Stimulated activated CD8-positive, alpha-beta memory T cell treated with anti-CD3 and anti-CD28 coated beads, Interleukin-7, amount 100 ng/mL, for 1 hour (primary cell): Measurements from ENCODE around the gene SLC39A11.

ENCODE experiments used
- DNase-seq, 2 donors: peaks; one replicate each; pipeline ENCODE4 v3.0.0-alpha.2; 2020; ENCODE audit warnings: low read depth in 2 of 2

The SLC39A11 gene

DNA sequence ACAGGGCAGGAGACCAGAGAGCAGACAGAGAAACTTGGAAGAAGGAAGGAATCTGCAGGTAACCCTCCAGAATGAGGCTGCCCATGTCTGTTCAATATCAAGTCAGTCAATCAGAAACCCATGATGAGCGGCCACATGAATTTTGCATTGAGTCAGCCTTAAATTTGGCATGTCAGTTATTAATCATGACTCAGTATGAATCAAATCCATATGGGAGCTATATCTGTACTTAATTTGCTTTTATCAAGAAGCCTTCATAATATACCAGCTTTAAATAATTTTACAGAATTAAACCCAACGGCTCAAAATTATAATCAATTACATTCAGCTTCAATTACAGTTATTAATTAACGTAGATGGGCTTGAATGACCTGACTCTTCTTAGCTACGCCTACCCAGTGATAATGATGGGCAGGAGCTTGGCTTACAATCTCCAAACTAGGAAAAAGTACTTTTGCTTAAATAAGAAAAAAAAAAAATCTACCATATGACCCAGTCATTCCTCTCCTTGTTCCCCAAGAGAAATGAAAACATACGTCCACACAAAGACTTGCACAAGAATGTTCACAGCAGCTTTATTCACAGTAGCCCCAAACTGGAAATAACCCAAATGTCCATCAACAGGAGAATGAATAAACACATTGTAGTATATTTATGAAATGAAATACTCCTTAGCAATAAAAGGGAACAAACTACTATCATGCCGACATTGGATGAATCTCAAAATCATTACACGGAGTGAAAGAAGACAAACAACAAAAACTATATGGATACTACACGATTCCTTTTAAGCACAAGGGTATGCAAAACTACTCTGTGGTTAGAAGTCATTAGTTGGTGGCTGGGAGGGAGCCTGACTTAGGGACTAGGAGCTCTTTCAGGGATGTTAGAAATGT is 48.6 kb downstream of the SLC39A11 start:
- no peak for DNase-seq

DNA sequence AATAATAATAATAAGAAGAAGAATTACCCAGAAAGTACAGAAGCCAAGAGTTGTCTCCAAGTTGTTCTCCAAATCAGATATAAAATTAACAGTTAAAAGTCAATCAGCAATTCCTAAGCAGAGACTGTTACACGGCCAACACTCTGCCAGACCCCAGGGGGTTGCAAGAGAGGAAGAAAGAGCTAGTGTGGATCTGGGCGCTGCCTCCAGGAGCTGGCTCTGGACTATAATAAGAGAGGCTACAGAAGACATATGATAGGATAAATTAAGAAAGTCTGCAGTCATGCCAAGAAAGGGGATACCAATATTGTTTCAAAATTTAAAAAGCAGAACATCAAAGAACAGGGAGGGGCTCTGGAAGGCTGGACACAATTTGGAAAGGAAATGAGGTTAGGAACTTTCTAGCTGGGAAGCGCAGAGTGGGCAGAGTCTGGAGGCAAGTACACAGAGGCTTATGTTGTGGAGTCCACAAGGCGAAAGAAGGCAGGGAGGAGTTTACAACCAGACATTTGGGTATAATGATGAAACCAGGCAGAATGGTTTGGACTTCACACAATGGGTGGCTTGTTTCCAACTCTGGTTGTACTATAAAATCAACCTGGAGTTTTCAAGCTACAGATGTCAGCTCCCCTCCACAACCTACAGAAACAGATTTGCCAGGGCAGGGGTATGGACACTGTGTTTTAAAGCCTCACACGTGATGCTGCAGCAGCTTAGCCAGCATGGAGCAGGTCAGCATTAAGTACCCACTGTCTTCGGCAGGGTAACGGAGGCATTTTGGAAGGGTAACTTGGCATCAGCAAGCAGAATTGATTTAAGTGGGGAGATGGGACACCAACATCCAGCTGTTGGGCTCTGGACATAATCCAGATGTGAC is 49.4 kb downstream of the SLC39A11 start:
- no peak for DNase-seq

DNA sequence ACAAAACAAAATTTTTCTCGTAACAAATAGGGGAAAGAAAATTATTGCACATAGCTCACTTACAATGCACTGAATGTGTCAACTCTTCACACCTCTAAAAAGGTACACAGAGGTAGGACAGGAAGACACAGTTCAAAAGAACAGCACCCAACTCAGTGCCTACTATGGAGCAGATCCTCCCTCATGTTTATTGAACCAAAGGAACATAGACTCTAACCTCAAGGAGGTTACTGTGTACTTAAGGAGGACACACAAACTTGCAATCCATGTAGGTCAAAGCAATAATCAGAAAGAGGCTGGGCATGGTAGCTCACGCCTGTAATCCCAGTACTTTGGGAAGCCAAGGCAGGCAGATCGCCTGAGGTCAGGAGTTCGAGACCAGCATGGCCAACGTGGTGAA is 50.3 kb downstream of the SLC39A11 start:
- no peak for DNase-seq

DNA sequence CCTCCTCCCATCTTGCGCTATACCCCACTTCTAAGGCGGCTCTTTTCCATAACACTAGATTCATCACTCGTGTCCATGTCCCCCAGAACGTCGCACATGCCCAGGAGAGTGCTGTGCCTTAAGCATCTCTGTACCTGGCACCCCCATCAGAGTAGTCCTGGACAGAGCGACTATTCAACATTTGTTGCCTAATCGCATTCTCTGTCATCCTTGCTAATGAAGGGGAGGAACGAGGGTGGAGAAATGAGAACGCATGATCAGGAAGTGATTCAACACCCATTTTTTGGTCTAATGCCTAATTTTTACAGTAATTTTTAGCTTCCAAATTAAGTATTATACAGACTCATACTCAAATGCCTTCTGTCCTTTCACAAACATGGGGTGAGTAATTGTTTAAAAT is 53.2 kb downstream of the SLC39A11 start:
- DNase-seq: no peak

DNA sequence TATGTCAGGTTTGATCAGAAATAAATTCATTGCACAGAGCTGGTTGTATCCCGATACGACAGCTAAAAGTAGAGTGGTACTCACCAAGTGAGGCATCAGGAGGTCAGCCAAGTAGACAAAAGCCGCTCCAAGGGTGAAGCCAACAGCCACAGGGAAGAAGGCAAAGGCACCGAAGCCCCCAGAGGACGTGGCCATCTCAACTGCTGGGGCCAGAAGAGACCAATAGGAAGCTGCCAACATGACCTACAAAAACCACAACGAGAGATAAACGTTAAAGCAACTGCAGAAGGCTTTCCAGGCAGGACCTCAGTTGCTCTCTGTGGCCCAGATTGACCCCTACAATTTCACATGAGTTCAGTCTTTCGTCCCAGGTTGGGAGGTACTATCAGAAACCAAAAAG is 61.0 kb downstream of the SLC39A11 start:
- DNase-seq: no peak

DNA sequence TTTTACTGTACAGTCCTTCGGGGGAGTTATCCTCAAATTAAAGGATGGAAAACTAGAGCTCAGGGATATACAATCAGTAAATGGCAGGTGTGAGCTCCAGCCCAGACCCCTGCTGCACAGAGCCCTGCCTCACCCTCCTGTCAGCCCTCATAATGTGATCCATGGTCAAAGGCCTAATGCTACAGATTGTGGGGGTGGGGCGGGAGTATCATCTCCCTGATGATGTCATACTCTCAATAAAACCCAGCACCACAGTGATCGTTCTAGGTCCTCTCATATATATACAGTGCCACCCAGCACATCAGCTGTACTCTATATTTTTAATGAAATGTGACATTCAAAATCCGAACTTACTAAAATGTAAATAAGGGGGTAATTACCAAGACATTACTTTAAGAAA is 61.5 kb downstream of the SLC39A11 start:
- DNase-seq: no peak

DNA sequence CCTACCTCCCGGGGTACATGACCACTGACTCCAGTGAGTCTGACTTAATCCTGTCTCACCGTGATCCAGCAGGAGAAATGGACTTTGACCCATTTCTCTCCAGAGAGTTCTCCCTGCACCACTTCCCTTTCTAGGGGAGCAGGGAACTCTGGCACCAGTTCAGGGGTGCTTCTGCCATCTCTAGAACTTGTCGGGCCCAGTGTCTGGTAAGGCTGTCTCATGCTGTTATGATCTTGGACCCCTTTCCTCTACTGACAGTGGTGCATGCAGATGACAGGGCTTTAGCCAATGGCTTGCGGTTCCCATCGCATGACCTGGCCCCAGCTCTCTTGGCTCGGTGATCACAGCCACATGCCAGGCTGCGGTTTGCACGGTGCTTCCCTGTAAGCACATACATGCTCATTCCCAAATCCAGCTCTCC is 62.0 kb downstream of the SLC39A11 start:
- no peak for DNase-seq

DNA sequence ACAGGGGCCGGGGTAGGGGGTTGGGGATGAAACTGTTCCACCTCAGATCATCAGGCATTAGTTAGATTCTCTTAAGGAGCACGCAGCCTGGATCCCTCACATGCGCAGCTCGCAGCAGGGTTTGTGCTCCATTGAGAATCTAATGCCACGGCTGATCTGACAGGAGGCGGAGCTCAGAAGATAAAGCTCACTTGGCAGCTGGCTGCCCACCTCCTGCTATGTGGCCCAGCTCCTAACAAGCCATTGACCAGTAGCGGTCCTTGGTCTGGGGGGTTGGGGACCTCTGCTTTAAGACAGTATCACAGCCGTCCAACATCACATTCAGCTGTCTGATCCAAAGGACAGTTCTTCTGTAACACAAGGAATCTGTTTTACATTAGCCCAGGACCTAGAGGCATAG is 62.5 kb downstream of the SLC39A11 start:
- DNase-seq: no peak

DNA sequence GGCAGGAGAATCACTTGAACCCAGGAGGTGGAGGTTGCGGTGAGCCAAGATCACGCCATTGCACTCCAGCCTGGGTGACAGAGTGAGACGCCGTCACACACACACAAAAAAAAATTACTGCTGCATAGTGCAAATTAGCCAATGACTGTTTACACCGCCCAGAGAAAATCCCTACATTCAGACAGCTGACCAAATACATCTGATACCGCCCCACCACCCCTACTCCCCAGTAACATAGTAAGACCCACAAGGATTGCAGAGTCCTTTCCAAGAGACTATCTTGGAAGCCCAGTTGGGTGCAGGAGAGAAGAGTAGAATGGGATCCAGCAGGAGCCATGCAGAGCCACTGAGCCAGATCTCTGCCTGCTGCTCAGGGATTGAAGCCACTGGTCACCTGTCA is 63.5 kb downstream of the SLC39A11 start:
- DNase-seq: no peak

DNA sequence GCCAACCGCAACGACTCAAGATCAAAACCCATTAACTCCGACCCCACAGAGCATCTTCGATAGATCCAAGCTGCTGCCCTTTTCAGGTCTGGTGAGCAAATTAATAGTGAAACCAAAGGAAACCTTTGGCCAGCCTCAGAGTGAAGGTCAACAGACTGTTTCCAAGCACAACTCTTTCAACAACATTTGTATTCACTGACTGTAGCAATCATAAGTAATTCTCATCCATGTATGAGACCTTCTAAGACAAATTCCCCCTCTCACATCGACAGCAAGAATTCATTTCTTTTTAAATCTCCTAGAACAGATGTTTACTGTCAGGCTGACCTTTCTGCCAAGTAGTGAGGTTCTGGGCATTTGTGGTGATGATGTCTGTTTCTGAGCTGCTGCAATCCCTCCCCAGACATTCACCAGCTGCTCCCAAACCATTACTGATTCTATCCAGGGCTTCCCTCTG is 64.2 kb downstream of the SLC39A11 start:
- no peak for DNase-seq

DNA sequence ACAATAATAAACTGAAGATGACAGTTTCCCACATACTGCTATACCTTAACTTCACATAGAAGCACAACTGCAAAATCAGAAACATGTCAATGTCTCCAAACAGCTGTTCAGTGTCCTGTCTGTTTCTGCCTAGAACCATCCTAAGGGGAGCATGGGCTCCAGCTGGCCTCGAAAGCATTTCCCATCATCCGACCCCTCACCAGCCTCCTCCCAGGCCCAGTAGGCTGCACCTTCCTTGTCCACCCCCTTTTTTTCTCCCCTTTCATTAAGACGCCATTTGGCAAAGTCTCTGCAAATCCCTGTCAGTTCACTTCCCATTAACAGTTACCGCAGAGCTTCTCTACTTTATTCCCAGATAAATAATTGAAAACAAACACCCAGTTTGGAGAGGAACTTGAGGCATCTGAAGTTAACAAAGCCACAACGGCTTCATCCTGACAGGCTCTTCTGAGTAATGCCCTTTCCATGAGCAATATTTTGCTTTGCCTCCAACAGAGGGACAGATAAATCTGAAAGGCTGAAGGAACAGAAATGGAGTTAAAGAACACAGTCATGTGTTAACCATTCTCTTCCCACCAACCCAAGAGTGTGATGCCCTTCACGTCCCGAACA is 65.3 kb downstream of the SLC39A11 start:
- no peak for DNase-seq

DNA sequence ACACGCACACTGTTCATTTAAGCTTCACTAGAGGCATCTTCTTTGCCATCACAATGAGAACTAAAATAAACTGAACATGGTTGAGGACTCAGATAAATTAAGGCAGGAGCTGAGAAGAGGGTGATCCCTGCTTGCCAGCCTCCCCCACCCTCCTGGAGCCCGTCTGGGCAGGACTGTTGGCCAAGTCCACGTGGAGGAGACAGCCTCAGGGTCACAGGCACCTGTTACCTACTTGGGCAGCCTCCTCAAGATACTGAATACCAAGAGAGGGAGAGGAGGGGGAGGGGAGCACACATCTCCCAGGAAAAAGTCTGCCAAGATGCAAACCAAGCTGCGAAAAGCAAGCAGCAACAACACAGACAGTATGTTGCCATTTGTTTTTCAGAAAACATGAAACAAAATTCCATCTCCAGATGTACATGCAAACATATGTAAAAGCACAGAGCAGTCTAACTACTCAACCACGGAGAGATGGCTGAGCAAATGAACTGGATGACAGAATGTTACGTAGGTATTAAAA is 67.4 kb downstream of the SLC39A11 start:
- no peak for DNase-seq

DNA sequence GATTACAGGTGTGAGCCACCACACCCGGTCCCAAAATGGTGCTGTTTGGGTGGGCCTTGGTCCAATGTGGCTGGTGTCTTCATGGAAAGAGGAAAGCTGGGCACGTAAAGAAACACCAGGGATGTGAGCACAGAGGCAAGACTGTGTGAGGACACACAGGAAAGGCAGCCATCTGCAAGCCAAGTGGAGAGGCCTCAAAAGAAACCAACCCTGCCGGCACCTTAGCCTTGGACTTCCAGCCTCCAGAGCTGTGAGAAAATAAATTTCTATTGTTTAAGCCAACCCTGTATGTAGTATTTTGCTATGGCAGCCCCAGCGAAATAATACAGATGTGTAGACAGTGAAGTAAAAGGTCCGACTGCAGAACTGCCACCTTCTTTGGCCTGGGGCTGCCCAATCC is 68.7 kb downstream of the SLC39A11 start:
- DNase-seq: no peak

DNA sequence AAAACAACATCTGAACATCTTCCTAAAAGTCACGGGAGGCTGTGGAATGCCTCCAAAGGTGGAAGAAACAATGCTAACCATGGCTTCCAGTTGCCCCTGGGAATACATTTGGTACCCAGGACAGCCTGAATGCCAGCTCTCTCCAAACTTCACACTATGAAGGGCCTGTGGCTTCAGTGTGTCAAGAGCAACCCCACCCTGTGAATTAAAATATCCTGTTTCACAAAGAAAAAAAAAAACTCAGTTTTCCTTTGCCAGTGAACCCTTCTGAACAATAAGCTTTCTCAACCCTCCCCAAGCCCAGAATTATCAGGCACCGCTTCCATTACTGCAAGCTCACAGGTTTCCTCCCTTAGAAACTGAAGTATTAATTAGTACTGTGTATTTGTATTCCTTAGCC is 69.8 kb downstream of the SLC39A11 start:
- DNase-seq: no peak

DNA sequence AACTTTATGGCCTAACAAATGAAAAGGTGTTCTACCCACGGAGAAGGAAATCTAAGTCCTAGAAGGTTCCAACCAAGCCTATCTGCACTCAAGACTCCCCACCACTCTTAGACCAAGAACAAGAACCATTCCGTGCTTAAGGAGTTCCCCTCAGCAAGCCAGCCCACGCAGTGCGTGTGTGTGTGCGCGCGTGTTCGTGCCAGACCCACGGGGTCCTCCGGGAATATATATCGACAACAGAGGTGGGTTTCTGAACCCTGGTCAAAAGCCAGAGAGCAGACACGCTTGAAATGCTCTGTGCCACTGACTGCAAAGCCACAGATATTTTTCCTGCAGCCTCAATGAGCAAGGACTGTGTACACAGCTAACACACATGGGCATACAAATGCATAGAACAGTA is 70.7 kb downstream of the SLC39A11 start:
- DNase-seq: no peak

DNA sequence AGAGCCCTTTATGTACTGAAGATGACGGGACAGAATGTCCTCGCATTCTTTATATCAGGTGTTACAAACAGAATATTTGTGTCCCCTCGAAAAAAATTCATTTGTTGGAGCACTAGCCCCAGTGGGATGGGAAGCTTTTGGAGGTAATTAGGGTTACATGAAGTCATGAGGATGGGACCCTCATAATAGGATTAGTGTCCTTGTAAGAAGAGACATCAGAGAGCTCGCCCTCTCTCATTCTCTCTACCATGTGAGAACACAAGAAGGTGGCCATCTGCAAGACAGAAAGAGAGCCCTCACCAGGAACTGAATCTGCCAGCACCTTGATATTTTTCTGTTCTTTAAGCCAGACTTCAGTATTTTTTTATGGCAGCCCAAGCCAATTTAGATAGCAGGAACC is 72.4 kb downstream of the SLC39A11 start:
- no peak for DNase-seq

DNA sequence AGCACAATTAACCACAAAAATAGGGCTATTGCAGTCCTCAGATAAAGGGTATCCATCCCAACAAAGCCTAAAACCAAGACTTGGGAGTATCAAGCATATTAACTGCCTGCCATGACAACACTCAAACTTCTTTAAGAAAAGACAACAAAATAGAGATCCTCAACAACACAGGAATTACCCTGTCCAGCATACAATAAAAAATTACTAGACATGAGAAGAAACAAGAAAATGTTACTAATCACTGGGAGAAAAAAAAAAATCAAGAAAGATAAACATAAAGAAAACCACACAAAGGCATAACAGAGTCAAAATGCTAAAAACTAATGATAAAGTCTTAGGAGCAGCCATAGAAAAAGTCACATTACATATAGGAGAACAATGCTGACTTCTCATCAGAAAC is 73.9 kb downstream of the SLC39A11 start:
- no peak for DNase-seq

DNA sequence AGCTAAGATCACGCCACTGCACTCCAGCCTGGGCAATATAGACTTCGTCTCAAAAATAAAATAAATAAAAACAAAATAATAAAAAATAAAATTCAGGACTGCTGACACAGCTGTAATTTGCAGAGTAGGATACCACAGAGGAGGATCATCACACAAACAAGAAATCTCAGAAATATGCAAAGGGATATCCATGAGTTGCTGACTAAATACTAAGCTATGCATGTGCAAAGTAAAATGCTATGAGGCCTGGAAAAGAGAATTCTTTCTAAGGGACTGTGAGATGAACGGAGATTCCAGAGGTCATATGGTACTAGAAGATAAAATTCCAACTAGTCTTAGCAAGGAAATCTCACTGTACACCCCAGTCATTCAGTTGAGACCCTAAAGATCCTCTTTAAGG is 74.8 kb downstream of the SLC39A11 start:
- no peak for DNase-seq

DNA sequence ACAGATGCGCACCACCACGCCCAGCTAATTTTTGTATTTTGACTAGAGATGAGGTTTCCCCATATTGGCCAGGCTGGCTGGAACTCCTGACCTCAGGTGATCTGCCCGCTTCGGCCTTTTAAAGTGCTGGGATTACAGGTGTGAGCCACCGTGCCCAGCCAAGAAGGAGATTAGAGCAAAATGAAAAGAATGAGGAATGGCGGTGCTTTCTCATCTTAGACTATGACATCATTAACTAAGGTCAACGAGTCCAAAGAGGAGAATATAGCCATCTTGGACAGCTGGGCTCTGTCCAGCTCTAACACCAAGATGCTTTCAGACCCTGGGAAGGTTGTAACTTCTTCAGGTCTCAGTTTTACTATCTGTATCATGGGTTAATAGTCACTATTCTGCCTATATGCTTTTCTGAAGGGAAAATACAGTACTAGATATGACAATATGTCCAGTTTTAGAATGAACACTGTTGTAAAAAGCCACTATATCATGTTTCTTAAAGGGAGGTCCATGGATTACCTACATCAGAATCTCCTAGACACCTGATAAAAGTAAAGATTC is 76.7 kb downstream of the SLC39A11 start:
- DNase-seq: no peak

DNA sequence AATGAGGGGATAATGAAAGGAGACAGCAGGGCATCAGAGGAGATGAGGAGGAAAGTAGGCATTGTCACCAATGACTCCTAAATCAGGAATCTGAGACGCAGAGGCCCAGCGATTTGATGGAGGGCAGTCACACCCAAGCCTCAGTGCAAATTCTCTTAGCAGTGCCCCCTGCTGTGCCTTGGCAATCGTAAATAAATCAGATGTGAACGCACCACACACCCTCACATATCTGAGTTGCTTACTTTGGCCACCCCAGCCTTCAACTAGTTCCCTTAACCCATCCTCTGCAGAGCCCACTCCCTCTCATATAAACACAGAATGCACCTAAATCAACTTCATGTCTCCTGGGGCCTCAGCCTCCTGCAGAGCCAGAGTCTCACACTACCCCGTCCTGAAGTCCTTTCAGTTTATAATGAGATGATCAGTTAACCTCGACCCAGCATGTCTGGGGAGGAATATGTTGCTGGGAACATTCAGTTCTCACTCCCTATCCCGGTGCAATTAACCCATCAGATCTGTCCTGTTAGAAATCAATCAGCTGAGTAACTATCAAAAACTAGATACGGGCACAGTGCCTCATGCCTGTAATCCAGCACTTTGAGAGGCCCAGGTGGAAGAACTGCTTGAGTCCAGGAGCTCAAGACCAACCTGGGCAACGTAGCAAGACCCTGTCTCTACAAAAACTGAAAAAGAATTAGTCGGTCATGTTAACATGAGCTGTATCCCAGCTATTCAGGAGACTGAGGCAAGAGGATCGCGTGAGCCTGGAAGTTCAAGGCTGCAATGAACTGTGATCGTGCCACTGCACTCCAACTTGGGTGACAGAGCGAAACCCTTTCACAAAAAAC is 78.4 kb downstream of the SLC39A11 start:
- no peak for DNase-seq

DNA sequence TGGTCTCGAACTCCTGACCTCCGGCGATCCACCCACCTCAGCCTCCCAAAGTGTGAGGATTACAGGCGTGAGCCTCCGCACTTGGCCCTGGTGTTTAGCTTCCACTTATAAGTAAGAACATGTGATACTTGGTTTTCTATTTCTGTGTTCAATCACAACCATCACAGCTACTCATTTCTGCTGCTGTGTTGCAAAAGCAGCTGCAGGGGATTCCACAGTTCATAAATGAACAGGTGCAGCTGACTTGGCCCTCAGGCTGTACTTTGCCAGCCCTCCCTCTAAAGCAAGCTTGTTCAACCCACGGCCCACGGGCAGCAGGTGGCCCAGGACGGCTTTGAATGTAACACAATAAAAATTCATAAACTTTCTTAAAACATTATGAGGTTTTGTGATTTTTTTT is 79.2 kb downstream of the SLC39A11 start:
- no peak for DNase-seq
